SK-N-SH treated with all-trans-retinoic acid at 6 μM for 48 hours (cell line): Measurements from ENCODE around the gene DNAAF8.

Experiments used
- ATAC-seq: fragments of 200-7000 bp; cut with Tn5 transposase; 3 replicates; pipeline ENCODE4 v1.9.1; 2020; ENCODE audit warnings: mild to moderate bottlenecking, moderate library complexity
- ARNTL ChIP-seq: fragments of 450-650 bp; formaldehyde crosslinking; IDR thresholded peaks from 2 replicates; pipeline ENCODE4 v1.5.0; 2020; ENCODE audit warnings: low read depth, mild to moderate bottlenecking, moderate library complexity, borderline replicate concordance
- CREB5 ChIP-seq: fragments of 250-450 bp; sonication (Bioruptor Pico); IDR thresholded peaks from 2 replicates; pipeline ENCODE4 v1.5.1; 2020; ENCODE audit warnings: low read depth, mild to moderate bottlenecking, moderate library complexity
- CSDC2 ChIP-seq: fragments of 250-450 bp; sonication (Bioruptor Pico); IDR thresholded peaks from 2 replicates; pipeline ENCODE4 v1.5.0; 2020; ENCODE audit warnings: mild to moderate bottlenecking, moderate library complexity
- CSRNP3 ChIP-seq: fragments of 250-450 bp; sonication (Bioruptor Pico); IDR thresholded peaks from 2 replicates; pipeline ENCODE4 v1.5.1; 2021; ENCODE audit warnings: mild to moderate bottlenecking, moderate library complexity
- ESRRG ChIP-seq: fragments of 250-450 bp; sonication (Bioruptor Pico); IDR thresholded peaks from 2 replicates; pipeline ENCODE4 v1.6.1; 2021; ENCODE audit warnings: mild to moderate bottlenecking
- GLIS3 ChIP-seq: fragments of 250-450 bp; sonication (Bioruptor Pico); IDR thresholded peaks from 2 replicates; pipeline ENCODE4 v1.5.0; 2020; ENCODE audit warnings: mild to moderate bottlenecking, moderate library complexity
- ISL1 ChIP-seq: fragments of 250-450 bp; sonication (Bioruptor Pico); IDR thresholded peaks from 2 replicates; pipeline ENCODE4 v2.1.2; 2022; ENCODE audit warnings: mild to moderate bottlenecking, moderate library complexity
- OSR1 ChIP-seq: fragments of 250-450 bp; sonication (Bioruptor Pico); IDR thresholded peaks from 2 replicates; pipeline ENCODE4 v1.8.0; 2022; ENCODE audit warnings: moderate library complexity, mild to moderate bottlenecking, inconsistent platforms
- PATZ1 ChIP-seq: fragments of 250-450 bp; sonication (Bioruptor Pico); IDR thresholded peaks from 2 replicates; pipeline ENCODE4 v1.8.0; 2020; ENCODE audit warnings: mild to moderate bottlenecking, moderate library complexity, borderline replicate concordance
- POU6F1 ChIP-seq: fragments of 250-450 bp; sonication (Bioruptor Pico); IDR thresholded peaks from 2 replicates; pipeline ENCODE4 v1.8.0; 2021; ENCODE audit warnings: low read depth, mild to moderate bottlenecking, moderate library complexity, borderline replicate concordance
- RARB ChIP-seq: fragments of 250-450 bp; sonication (Bioruptor Pico); IDR thresholded peaks from 2 replicates; pipeline ENCODE4 v1.8.0; 2021; ENCODE audit warnings: mild to moderate bottlenecking, moderate library complexity
- SNAI2 ChIP-seq: fragments of 250-450 bp; sonication (Bioruptor Pico); IDR thresholded peaks from 2 replicates; pipeline ENCODE4 v1.5.0; 2020; ENCODE audit warnings: mild to moderate bottlenecking, moderate library complexity
- TCF4 ChIP-seq: fragments of 250-450 bp; sonication (Bioruptor Pico); IDR thresholded peaks from 2 replicates; pipeline ENCODE4 v1.8.0; 2021; ENCODE audit warnings: mild to moderate bottlenecking, moderate library complexity, borderline replicate concordance
- ZC3H10 ChIP-seq: fragments of 250-450 bp; sonication (Bioruptor Pico); IDR thresholded peaks from 2 replicates; pipeline ENCODE4 v1.5.1; 2021; ENCODE audit warnings: mild to moderate bottlenecking, moderate library complexity
- ZFP3 ChIP-seq: fragments of 250-450 bp; sonication (Bioruptor Pico); IDR thresholded peaks from 2 replicates; pipeline ENCODE4 v1.5.0; 2020; ENCODE audit warnings: mild to moderate bottlenecking, moderate library complexity
- ZFP30 ChIP-seq: fragments of 450-650 bp; formaldehyde crosslinking; IDR thresholded peaks from 2 replicates; pipeline ENCODE4 v1.5.0; 2022; ENCODE audit warnings: mild to moderate bottlenecking, moderate library complexity
- ZNF565 ChIP-seq: fragments of 450-650 bp; formaldehyde crosslinking; conservative IDR thresholded peaks from 2 replicates; pipeline ENCODE4 v1.5.0; 2020; ENCODE audit warnings: low read depth, mild to moderate bottlenecking, moderate library complexity
- ZNF70 ChIP-seq: fragments of 450-650 bp; formaldehyde crosslinking; IDR thresholded peaks from 2 replicates; pipeline ENCODE4 v1.5.0; 2020; ENCODE audit warnings: mild to moderate bottlenecking, moderate library complexity
- ZNF8 ChIP-seq: fragments of 450-650 bp; formaldehyde crosslinking; IDR thresholded peaks from 2 replicates; pipeline ENCODE4 v1.5.0; 2020; ENCODE audit warnings: mild to moderate bottlenecking, moderate library complexity
- TF ChIP-seq, protein P1 (sequence below): fragments of 250-450 bp; sonication (Bioruptor Pico); IDR thresholded peaks from 2 replicates; pipeline ENCODE4 v1.5.0; 2020; ENCODE audit warnings: mild to moderate bottlenecking, moderate library complexity

Gene DNAAF8

DNA sequence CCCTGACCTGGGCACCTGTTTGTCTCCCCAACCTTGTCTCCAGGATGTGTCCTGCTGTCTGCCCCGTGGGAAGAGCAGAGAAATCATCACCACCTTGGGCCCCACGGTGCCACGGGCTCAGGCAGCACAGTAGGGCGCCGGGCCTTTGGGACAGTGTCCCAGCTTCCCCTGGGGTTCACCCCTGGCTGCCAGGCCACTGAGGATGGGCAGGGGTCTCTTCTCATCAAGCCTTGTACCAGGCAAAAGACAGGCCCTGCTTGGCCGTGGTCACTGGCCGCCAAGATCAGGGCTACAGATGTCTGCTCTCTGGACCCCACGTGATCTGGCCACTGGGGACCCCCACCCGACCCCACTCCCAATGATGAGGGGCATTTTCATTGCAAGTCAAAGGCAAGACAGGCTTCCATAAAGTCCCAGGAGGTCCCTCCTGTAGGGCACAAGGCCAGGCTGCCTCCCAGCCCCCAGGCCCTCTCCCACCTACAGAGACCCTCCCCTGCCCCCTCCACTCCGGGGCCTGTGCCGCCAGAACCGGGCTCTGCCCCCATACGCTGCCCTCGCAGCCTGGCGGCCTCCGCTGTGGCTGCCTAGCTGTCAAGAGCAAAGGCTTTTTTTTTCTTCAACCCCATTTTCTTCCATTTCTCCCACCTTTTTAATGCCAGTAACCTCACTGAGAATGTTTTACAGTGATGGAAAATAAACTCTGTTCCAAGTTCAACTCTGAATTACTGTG is 14.5 kb downstream of the DNAAF8 start:
- TF ChIP-seq ZNF8 (CRISPR knock-in tag) (no peak), ISL1 (CRISPR knock-in tag) (no peak), CREB5 (CRISPR knock-in tag) (no peak), ZFP30 (CRISPR knock-in tag) (no peak), RARB (CRISPR knock-in tag) (no peak), PATZ1 (CRISPR knock-in tag) (no peak), CSRNP3 (CRISPR knock-in tag) (no peak), GLIS3 (CRISPR knock-in tag) (no peak), TCF4 (CRISPR knock-in tag) (no peak), SNAI2 (no peak), ZFP3 (CRISPR knock-in tag) (no peak)
- ATAC-seq = no peak

DNA sequence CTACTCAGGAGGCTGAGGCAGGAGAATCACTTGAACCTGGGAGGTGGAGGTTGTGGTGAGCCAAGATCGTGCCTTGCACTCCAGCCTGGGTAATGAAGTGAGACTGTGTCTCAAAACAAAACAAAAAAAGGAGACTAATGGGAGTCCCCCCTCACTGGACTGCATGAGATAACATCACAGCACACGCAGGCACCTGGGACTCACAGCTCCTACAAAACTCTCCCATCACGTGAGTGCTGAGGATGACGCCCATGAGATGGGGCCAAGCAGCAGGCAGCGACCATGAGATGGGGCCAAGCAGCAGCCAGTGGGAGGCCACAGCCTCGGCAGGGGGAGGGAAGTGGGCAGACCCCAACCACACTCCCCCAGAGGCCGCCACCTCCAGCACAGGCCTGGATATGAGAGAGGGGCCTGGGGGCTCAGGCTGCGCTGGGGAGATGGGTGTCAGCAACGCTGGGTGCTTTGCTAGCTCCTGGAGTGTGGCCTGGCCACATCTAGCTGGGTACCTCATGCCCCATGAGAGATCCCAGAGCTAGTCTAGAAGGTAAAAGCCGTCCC is 15.4 kb downstream of the DNAAF8 start:
- no peak for ATAC-seq

More for the DNA sequence above, 15.4 kb downstream of the DNAAF8 start:
- TF ChIP-seq ARNTL (CRISPR knock-in tag) = no peak
- no peak for TF ChIP-seq ZNF8 (CRISPR knock-in tag)
- TF ChIP-seq RARB (CRISPR knock-in tag) = no peak
- no peak for TF ChIP-seq CSRNP3 (CRISPR knock-in tag)
- TF ChIP-seq, protein P1, sequence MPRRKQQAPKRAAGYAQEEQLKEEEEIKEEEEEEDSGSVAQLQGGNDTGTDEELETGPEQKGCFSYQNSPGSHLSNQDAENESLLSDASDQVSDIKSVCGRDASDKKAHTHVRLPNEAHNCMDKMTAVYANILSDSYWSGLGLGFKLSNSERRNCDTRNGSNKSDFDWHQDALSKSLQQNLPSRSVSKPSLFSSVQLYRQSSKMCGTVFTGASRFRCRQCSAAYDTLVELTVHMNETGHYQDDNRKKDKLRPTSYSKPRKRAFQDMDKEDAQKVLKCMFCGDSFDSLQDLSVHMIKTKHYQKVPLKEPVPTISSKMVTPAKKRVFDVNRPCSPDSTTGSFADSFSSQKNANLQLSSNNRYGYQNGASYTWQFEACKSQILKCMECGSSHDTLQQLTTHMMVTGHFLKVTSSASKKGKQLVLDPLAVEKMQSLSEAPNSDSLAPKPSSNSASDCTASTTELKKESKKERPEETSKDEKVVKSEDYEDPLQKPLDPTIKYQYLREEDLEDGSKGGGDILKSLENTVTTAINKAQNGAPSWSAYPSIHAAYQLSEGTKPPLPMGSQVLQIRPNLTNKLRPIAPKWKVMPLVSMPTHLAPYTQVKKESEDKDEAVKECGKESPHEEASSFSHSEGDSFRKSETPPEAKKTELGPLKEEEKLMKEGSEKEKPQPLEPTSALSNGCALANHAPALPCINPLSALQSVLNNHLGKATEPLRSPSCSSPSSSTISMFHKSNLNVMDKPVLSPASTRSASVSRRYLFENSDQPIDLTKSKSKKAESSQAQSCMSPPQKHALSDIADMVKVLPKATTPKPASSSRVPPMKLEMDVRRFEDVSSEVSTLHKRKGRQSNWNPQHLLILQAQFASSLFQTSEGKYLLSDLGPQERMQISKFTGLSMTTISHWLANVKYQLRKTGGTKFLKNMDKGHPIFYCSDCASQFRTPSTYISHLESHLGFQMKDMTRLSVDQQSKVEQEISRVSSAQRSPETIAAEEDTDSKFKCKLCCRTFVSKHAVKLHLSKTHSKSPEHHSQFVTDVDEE (CRISPR knock-in tag) = no peak
- no peak for TF ChIP-seq OSR1 (CRISPR knock-in tag)
- TF ChIP-seq ZNF565 = no peak
- no peak for TF ChIP-seq ZC3H10
- TF ChIP-seq CSDC2 (CRISPR knock-in tag) = no peak
- no peak for TF ChIP-seq ZFP3 (CRISPR knock-in tag)
- no peak for TF ChIP-seq ISL1 (CRISPR knock-in tag)
- no peak for TF ChIP-seq POU6F1 (CRISPR knock-in tag)
- no peak for TF ChIP-seq CREB5 (CRISPR knock-in tag)
- no peak for TF ChIP-seq ESRRG (CRISPR knock-in tag)
- TF ChIP-seq GLIS3 (CRISPR knock-in tag) = no peak
- no peak for TF ChIP-seq TCF4 (CRISPR knock-in tag)
- no peak for TF ChIP-seq ZNF70 (CRISPR knock-in tag)
- TF ChIP-seq SNAI2 = no peak
